HepG2 (cell line): ENCODE data around the gene LRFN2. TPM values are rescaled to one million over a fixed set of nuclear protein-coding genes. Genes with fewer than 3 reads are reported as not detected.
A peak's percentile ranks its signal among the peaks of the same experiment; 100 is the strongest.

Experiments used
- ATAC-seq: fragments of 200-7000 bp; cut with Tn5 transposase; 3 replicates; pipeline ENCODE4 v1.9.1; 2020; ENCODE audit warnings: mild to moderate bottlenecking, moderate library complexity
- BruUV-seq: library from RNA; stranded (reverse); fragments of 400-500 nt; replicated peaks from 2 replicates; lab custom pipeline; 2021; lab: Mats Ljungman, UMichigan
- CTCF ChIA-PET: fragments of 300-600 bp; formaldehyde crosslinking; extraction: SDS; loops from one replicate; lab custom pipeline; 2021; ENCODE audit warnings: low total read pairs, inconsistent platforms, low intra/inter-chr PET ratio; lab: Yijun Ruan, JAX
- POLR2A ChIA-PET: fragments of 350-600 bp; sonication (Branson Sonifier 250); formaldehyde crosslinking; loops from one replicate; lab custom pipeline; 2020; ENCODE audit warnings: antibody characterized with exemption, inconsistent platforms; lab: Yijun Ruan, JAX
- DNase-seq: peaks from one replicate; pipeline ENCODE4 v3.0.0-alpha.2; 2015; ENCODE audit warnings: low spot score
- FAIRE-seq: peaks from 3 replicates; lab custom pipeline; 2011; peaks lifted over from hg19 to GRCh38; lab: Jason Lieb, UNC
- H2AFZ ChIP-seq: one replicate; pipeline ENCODE4 v1.6.1; 2011; ENCODE audit warnings: low read length, inconsistent platforms
- H3K27ac ChIP-seq: fragments of 300-600 bp; 3 replicates; pipeline ENCODE4 v1.8.0; 2011; ENCODE audit warnings: mixed run types, mild to moderate bottlenecking, mixed read lengths, low read length, inconsistent platforms; ENCODE audit not compliant: insufficient read depth; ENCODE audit errors: extremely low read length
- H3K27me3 ChIP-seq, 2 experiments: fragments of 200-600 bp in 1 of 2; 2 replicates in 1 of 2; 3 replicates in 1 of 2; pipeline versions ENCODE4 v1.6.0 to v1.8.0; 2011; ENCODE audit warnings: low read length in 2 of 2, mild to moderate bottlenecking in 2 of 2, moderate library complexity in 2 of 2, inconsistent platforms in 1 of 2; ENCODE audit not compliant: insufficient read depth in 2 of 2, control insufficient read depth in 1 of 2
- H3K36me3 ChIP-seq, 2 experiments: fragments of 200-600 bp in 1 of 2; replicated peaks in 1 of 2; 2 replicates in 1 of 2; 3 replicates in 1 of 2; pipeline versions ENCODE4 v1.5.1 to v1.8.0; 2011; ENCODE audit warnings: low read length in 2 of 2, inconsistent platforms in 1 of 2; ENCODE audit not compliant: insufficient read depth in 2 of 2, control insufficient read depth in 1 of 2
- H3K4me1 ChIP-seq: 2 replicates; pipeline ENCODE4 v1.5.1; 2012; ENCODE audit warnings: low read length, inconsistent platforms; ENCODE audit not compliant: insufficient read depth
- H3K4me2 ChIP-seq: 2 replicates; pipeline ENCODE4 v1.6.0; 2011; ENCODE audit warnings: low read depth, low read length, inconsistent platforms
- H3K4me3 ChIP-seq, 3 experiments: fragments of 200-600 bp in 1 of 3; sonication (generic), shearing (Covaris generic) in 1 of 3; replicated peaks in 1 of 3; 2 replicates each; pipeline ENCODE4 v1.5.1; 2011 to 2016; ENCODE audit warnings: low read length in 3 of 3, inconsistent platforms in 2 of 3, low read depth in 2 of 3, mild to moderate bottlenecking in 2 of 3, control low read depth in 1 of 3, mixed read lengths in 1 of 3; ENCODE audit not compliant: insufficient read depth in 1 of 3
- H3K79me2 ChIP-seq: one replicate; pipeline ENCODE4 v1.6.1; 2011; ENCODE audit warnings: low read length, inconsistent platforms; ENCODE audit not compliant: insufficient read depth
- H3K9ac ChIP-seq: 2 replicates; pipeline ENCODE4 v1.6.0; 2011; ENCODE audit warnings: mild to moderate bottlenecking, low read depth, low read length, inconsistent platforms; ENCODE audit not compliant: insufficient read depth
- H3K9me3 ChIP-seq: 2 replicates; pipeline ENCODE4 v1.5.1; 2012; ENCODE audit warnings: mild to moderate bottlenecking, low read length
- H4K20me1 ChIP-seq: 2 replicates; pipeline ENCODE4 v1.6.0; 2011; ENCODE audit warnings: inconsistent platforms, mild to moderate bottlenecking, low read length, moderate library complexity; ENCODE audit not compliant: insufficient read depth
- CENPT ChIP-seq: sonication (generic); formaldehyde crosslinking; IDR thresholded peaks from 2 replicates; pipeline ENCODE4 v1.8.0; 2022; ENCODE audit warnings: low read depth, mild to moderate bottlenecking, moderate library complexity, missing genetic modification reagents
- CHCHD3 ChIP-seq: sonication (generic); formaldehyde crosslinking; IDR thresholded peaks from 2 replicates; pipeline ENCODE4 v1.8.0; 2022; ENCODE audit warnings: mild to moderate bottlenecking, missing genetic modification reagents, moderate library complexity
- DBP ChIP-seq: sonication (generic); formaldehyde crosslinking; IDR thresholded peaks from 2 replicates; pipeline ENCODE4 v1.4.0; 2020; ENCODE audit warnings: missing genetic modification reagents; ENCODE audit errors: not compliant biosample characterization
- EHMT2 ChIP-seq: fragments of 200-600 bp; sonication (generic); IDR thresholded peaks from 2 replicates; pipeline ENCODE4 v1.7.0; 2017; ENCODE audit warnings: antibody characterized with exemption, low read depth, low read length, borderline replicate concordance
- ETV5 ChIP-seq: IDR thresholded peaks from 2 replicates; pipeline ENCODE4 v1.6.1; 2018; ENCODE audit warnings: missing biosample characterization, missing genetic modification reagents, inconsistent platforms, borderline replicate concordance
- GRHL1 ChIP-seq: sonication (generic); formaldehyde crosslinking; conservative IDR thresholded peaks from 2 replicates; pipeline ENCODE4 v1.8.0; 2022; ENCODE audit warnings: missing genetic modification reagents
- HOMEZ ChIP-seq: IDR thresholded peaks from 2 replicates; pipeline ENCODE4 v1.6.1; 2016; ENCODE audit warnings: low read depth
- SP1 ChIP-seq, 2 experiments: fragments of 450-650 bp in 1 of 2; sonication (generic) in 1 of 2; formaldehyde crosslinking in 1 of 2; IDR thresholded peaks; 2 replicates each; pipeline versions ENCODE4 v1.4.0 to v1.6.1; 2016 to 2020; ENCODE audit warnings: missing genetic modification reagents in 1 of 2
- SP4 ChIP-seq: sonication (generic); formaldehyde crosslinking; IDR thresholded peaks from 2 replicates; pipeline ENCODE4 v1.8.1; 2023; ENCODE audit warnings: mild to moderate bottlenecking, missing genetic modification reagents
- U2AF1 ChIP-seq: fragments of 200-400 bp; formaldehyde crosslinking; optimal IDR thresholded peaks from 2 replicates; pipeline ENCODE3; 2017; ENCODE audit warnings: mild to moderate bottlenecking, low read depth, low read length
- XRCC5 ChIP-seq: fragments of 200-400 bp; formaldehyde crosslinking; optimal IDR thresholded peaks from 2 replicates; pipeline ENCODE3; 2017; ENCODE audit warnings: mild to moderate bottlenecking, low read length
- ZC3H4 ChIP-seq: sonication (generic); formaldehyde crosslinking; IDR thresholded peaks from 2 replicates; pipeline ENCODE4 v1.4.0; 2020; ENCODE audit warnings: missing genetic modification reagents, borderline replicate concordance
- ZFP37 ChIP-seq: sonication (generic); formaldehyde crosslinking; IDR thresholded peaks from 2 replicates; pipeline ENCODE4 v1.4.0; 2020; ENCODE audit warnings: missing genetic modification reagents, borderline replicate concordance
- ZNF205 ChIP-seq: IDR thresholded peaks from 2 replicates; pipeline ENCODE4 v1.6.1; 2018; ENCODE audit warnings: missing biosample characterization, missing genetic modification reagents
- ZNF552 ChIP-seq: sonication (generic); formaldehyde crosslinking; IDR thresholded peaks from 2 replicates; pipeline ENCODE4 v1.9.0; 2022; ENCODE audit warnings: missing genetic modification reagents, mild to moderate bottlenecking, borderline replicate concordance
- ZNF629 ChIP-seq: sonication (generic); formaldehyde crosslinking; conservative IDR thresholded peaks from 2 replicates; pipeline ENCODE4 v1.5.0; 2020; ENCODE audit warnings: missing genetic modification reagents
- WGBS: methylation state at CpG from one replicate; pipeline ENCODE4 v1.1.6; 2017; ENCODE audit warnings: low lambda C conversion rate; 5-methylcytosine and 5-hydroxymethylcytosine counted together
- in situ Hi-C: cut with HindIII; loops from 2 replicates; pipeline ENCODE4 v1.10.0; 2017; ENCODE audit warnings: low pct_unique_long_range_greater_than_20kb; ENCODE audit not compliant: extremely low pct_ligation_motif_present
- intact Hi-C: fragments of 100-400 bp; cut with micrococcal nuclease; formaldehyde crosslinking; loops from one replicate; pipeline ENCODE4 v1.10.0; 2022; ENCODE audit not compliant: unreplicated experiment
- polyA plus RNA-seq, 8 experiments: library from polyadenylated mRNA; depleted of rRNA in 3 of 8; stranded (reverse) in 7 of 8; unstranded in 1 of 8; fragments of >200 nt; fragmentation: Illumina TruSeq in 4 of 8; extraction: Trizol in 4 of 8; gene quantifications; 2 replicates each; pipeline versions ENCODE4 v1.2.1 to v1.2.3, GENCODE V29; 2011 to 2016; ENCODE audit warnings: low read depth in 4 of 8, missing spikeins in 1 of 8, mixed read lengths in 1 of 8; ENCODE audit not compliant: insufficient read depth in 1 of 8
- total RNA-seq, 5 experiments: library from RNA; depleted of rRNA; stranded (reverse); fragments of >200 nt; fragmentation: Illumina TruSeq; extraction: Trizol; gene quantifications; 2 replicates each; pipeline ENCODE4 v1.2.3, GENCODE V29; 2016; ENCODE audit warnings: low read depth in 1 of 5

The LRFN2 gene
- total and polyA plus RNA-seq, 2 of the 13 experiments (the other 11 are each of a cell fraction or from before 2014, with no cell fraction given) = not detected

GRCh38 chr6:40344566-40345167 is 242.5 kb downstream of the LRFN2 start:
- no peaks in the 10 kb centered on the region for H3K4me1 ChIP-seq
- H3K27ac ChIP-seq = no peak overlapping the region
- FAIRE-seq = no peak
- H3K36me3 ChIP-seq = no peaks in the 10 kb centered on the region
- intact Hi-C loops (no loop called here), in situ Hi-C loops (loop anchor here (25.0 kb wide), 1 partner anchor 693 kb away; the partner anchor contains the start of genes TSPO2 and UNC5CL)
- H4K20me1 ChIP-seq = no peaks in the 10 kb centered on the region
- H3K27me3 ChIP-seq = peaks cover 0 to 1% of the 10 kb centered on the region in 2 experiments; a peak in 1 of 5 replicates
- no peaks in the 10 kb centered on the region for H3K9me3 ChIP-seq
- no peak overlapping the region for H2AFZ ChIP-seq
- ChIA-PET POLR2A (no interaction called here), CTCF (no interaction called here)
- TF ChIP-seq EHMT2 (no peak), ZNF205 (CRISPR knock-in tag) (no peak), ZNF629 (no peak), CHCHD3 (CRISPR knock-in tag) (no peak), SP1 (IDR thresholded peaks at IDR 0.05) (no peak), SP1 (CRISPR knock-in tag; IDR thresholded peaks at IDR 0.05) (no peak), HOMEZ (CRISPR knock-in tag) (no peak), U2AF1 (no peak), ETV5 (no peak), ZNF552 (CRISPR knock-in tag) (no peak), CENPT (CRISPR knock-in tag) (no peak), DBP (CRISPR knock-in tag) (no peak), XRCC5 (no peak), ZFP37 (CRISPR knock-in tag) (no peak), GRHL1 (CRISPR knock-in tag) (no peak), SP4 (no peak), ZC3H4 (CRISPR knock-in tag) (no peak)
- WGBS = 54% methylated on average over 6 of the region's 6 CpGs
- H3K9ac ChIP-seq = no peak overlapping the region
- no peaks in the 10 kb centered on the region for H3K79me2 ChIP-seq
- peak; percentile 14; the same call in 1 of the 3 replicates for ATAC-seq
- H3K4me2 ChIP-seq = no peak overlapping the region
- no peak overlapping the region for H3K4me3 ChIP-seq
- BruUV-seq = no TSS peak
- DNase-seq = no peak
